Nephron progenitor cell (in vitro differentiated cells): Measurements from ENCODE around the gene RAPGEF5.
"Not testable (repeated sequence)": the region's sequence is repeated elsewhere in the genome, so short reads cannot be mapped to it uniquely, and the experiment has no call there.

Experiments
- DNase-seq: peaks from one replicate; pipeline ENCODE4 v3.0.0; 2021
- H3K27ac Mint-ChIP-seq: 2 replicates; pipeline ENCODE4 v1.8.0; 2021; ENCODE audit warnings: mild to moderate bottlenecking, moderate library complexity, mixed read lengths
- H3K27me3 Mint-ChIP-seq: 2 replicates; pipeline ENCODE4 v1.8.0; 2021; ENCODE audit warnings: mild to moderate bottlenecking, low read depth, mixed read lengths; ENCODE audit not compliant: poor library complexity
- H3K36me3 Mint-ChIP-seq: 2 replicates; pipeline ENCODE4 v1.8.0; 2021; ENCODE audit warnings: low read depth, mixed read lengths
- H3K4me1 Mint-ChIP-seq: 2 replicates; pipeline ENCODE4 v1.8.0; 2021; ENCODE audit warnings: mixed read lengths
- H3K4me3 Mint-ChIP-seq: 2 replicates; pipeline ENCODE4 v1.8.0; 2021; ENCODE audit warnings: mild to moderate bottlenecking, moderate library complexity, mixed read lengths
- H3K9me3 Mint-ChIP-seq: 2 replicates; pipeline ENCODE4 v1.8.0; 2021; ENCODE audit warnings: mild to moderate bottlenecking, moderate library complexity, mixed read lengths
- TF ChIP-seq, protein P1 (sequence below): fragments of 200-600 bp; sonication (generic); IDR thresholded peaks from 2 replicates; pipeline ENCODE4 v1.5.0; 2021; ENCODE audit warnings: antibody characterized with exemption

The RAPGEF5 gene

DNA sequence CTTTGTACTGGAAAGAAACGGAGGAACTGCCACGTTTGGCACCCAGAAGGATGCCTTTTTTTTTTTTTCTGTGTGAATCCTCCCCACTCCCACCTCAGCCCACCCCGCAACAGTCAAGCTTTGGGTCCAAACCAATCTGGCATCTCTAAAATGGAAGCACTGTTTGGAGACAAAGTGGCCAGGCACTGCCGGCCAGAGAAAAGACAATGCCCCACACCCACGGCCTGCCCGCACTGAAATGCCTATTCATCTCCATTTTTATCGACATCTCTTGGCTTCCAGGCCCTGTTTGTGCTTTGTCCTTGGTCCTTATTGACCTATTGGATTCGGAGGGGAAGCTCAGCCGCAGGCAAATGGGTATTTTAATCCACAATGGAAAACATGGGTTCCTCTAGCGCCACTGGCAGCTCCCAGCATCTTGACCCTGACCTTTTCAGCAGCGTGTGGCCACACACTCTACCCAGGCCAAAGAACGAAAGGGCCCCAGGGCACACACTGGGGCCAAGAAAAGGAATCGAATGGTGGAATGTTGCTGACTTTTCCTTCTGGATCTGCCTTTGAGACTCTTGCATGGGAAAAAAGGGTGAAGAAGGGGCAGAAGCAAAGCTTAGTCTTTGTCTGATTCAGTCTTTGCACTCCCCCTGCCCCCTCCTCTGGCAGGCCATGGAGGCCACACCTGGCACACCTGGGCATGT, 248.7 kb downstream of the RAPGEF5 start:
- H3K4me3 Mint-ChIP-seq, result no peak overlapping the region
- H3K27ac Mint-ChIP-seq, result no peak overlapping the region
- no peaks in the 10 kb centered on the region for H3K9me3 Mint-ChIP-seq
- peaks cover 23% of the 10 kb centered on the region for H3K27me3 Mint-ChIP-seq
- H3K36me3 Mint-ChIP-seq, result no peaks in the 10 kb centered on the region
- DNase-seq, result no peak
- H3K4me1 Mint-ChIP-seq, result peaks cover 12% of the 10 kb centered on the region
- TF ChIP-seq, protein P1, sequence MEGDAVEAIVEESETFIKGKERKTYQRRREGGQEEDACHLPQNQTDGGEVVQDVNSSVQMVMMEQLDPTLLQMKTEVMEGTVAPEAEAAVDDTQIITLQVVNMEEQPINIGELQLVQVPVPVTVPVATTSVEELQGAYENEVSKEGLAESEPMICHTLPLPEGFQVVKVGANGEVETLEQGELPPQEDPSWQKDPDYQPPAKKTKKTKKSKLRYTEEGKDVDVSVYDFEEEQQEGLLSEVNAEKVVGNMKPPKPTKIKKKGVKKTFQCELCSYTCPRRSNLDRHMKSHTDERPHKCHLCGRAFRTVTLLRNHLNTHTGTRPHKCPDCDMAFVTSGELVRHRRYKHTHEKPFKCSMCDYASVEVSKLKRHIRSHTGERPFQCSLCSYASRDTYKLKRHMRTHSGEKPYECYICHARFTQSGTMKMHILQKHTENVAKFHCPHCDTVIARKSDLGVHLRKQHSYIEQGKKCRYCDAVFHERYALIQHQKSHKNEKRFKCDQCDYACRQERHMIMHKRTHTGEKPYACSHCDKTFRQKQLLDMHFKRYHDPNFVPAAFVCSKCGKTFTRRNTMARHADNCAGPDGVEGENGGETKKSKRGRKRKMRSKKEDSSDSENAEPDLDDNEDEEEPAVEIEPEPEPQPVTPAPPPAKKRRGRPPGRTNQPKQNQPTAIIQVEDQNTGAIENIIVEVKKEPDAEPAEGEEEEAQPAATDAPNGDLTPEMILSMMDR, result no peak

DNA sequence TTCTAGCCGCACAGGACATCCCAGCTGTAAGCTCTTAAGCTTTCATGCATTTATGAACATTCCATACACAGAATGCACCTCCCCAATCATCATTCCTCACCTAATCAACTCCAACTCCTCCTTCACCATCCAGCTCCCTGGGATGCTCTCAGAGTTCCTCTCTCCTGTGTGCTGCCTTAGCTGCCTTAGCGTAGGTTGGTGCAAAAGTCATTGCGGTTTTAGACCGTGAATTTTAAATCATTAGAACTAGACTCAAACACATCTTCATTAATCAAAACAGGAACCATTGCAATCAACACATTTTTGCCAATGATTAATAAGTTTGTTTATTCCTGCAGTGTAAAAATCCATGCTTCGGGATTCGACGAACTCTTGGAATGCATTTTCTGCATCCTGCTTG, 251.4 kb downstream of the RAPGEF5 start:
- H3K9me3 Mint-ChIP-seq, result no peaks in the 10 kb centered on the region
- TF ChIP-seq, protein P1, result no peak
- peaks cover 23% of the 10 kb centered on the region for H3K27me3 Mint-ChIP-seq
- H3K4me3 Mint-ChIP-seq, result no peak overlapping the region
- no peaks in the 10 kb centered on the region for H3K36me3 Mint-ChIP-seq
- no peak overlapping the region for H3K27ac Mint-ChIP-seq
- DNase-seq, result no peak
- peaks cover 10% of the 10 kb centered on the region for H3K4me1 Mint-ChIP-seq

DNA sequence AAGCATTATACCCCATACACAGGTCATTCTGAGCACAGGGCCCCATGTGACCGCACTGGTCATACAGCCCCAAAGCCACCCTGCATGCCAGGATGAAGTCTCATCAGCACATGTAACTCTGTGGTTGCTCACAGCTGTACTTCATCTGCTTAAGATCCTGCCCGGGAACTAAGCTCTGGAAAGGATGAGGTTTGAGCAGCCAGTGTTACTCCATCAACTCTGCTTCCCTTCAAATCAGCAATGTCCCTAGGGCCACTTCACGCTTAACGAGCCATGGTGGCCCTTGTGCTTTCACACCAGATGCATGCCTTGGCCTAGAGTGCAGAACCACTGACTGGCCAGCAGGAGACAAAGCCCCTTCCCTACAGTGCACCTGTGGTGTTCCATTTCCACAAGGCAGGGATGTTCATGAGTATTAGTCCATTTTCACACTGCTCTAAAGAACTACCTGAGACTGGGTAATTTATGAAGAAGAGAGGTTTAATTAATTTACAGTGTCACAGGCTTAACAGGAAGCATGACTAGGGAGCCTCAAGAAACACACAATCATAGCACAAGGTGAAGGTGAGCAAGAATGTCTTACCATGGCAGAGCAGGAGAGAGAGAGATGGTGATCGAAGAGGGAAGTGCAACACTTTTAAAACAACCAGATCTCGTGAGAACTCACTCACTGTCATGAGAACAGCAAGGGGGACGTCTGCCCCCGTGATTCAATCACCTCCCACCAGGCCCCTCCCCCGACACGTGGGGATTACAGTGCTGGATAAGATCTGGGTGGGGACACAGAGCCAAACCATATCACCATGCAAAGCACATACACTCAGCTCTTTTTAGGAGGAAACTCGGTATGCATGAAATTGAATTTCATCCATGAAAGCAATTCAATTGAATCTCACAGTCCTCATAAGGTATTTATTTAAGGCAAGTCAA, 262.3 kb downstream of the RAPGEF5 start:
- no peak for DNase-seq
- peaks cover 2% of the 10 kb centered on the region for H3K27me3 Mint-ChIP-seq
- H3K27ac Mint-ChIP-seq, result no peak overlapping the region
- H3K4me3 Mint-ChIP-seq, result no peak overlapping the region
- peaks cover 19% of the 10 kb centered on the region for H3K4me1 Mint-ChIP-seq
- peaks cover 11% of the 10 kb centered on the region for H3K9me3 Mint-ChIP-seq
- TF ChIP-seq, protein P1, result peak; percentile 16
- H3K36me3 Mint-ChIP-seq, result no peaks in the 10 kb centered on the region

DNA sequence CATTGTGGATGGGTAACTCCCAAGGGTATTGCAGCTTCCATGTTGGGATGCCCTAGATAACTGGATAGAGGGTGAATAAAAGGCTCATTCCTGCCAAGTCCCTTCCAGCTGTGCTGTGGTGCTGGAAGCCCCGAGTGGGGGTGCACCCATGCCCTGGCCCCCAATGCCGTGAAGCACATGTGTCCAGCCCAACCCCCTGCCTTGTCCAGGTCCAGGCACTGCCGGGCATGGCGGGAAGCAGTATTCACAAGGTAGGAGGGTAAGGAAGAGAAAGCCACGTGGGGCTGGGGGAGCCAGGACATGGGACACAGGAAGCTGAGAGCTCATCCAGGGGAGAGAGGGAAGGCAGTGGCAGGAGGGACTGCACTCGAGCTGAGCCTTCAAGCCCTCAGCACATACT, 263.0 kb downstream of the RAPGEF5 start:
- H3K36me3 Mint-ChIP-seq, result no peaks in the 10 kb centered on the region
- TF ChIP-seq, protein P1, result no peak
- peaks cover 19% of the 10 kb centered on the region for H3K4me1 Mint-ChIP-seq
- no peak overlapping the region for H3K27ac Mint-ChIP-seq
- H3K4me3 Mint-ChIP-seq, result no peak overlapping the region
- DNase-seq, result no peak
- H3K27me3 Mint-ChIP-seq, result peaks cover 2% of the 10 kb centered on the region
- H3K9me3 Mint-ChIP-seq, result peaks cover 17% of the 10 kb centered on the region

DNA sequence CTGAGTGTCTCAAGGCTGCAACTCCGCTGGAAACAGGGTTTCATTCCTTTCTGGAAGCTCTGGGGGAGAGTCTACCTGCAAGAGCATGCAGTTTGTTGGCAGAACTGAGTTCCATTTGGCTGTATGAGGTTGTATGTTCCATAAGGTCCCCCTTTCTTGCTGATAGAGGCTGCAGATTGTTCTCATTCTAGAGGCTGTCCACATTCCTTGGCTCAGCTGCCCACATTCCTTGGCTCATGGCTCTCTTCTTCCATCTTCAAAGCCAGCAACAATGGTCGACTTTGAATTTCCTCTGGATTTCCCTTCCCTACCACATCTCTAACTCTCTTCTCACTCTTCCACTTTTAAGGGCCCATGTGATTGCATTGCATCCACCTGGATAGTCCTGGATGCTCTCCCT, 264.0 kb downstream of the RAPGEF5 start:
- H3K4me1 Mint-ChIP-seq, result peaks cover 27% of the 10 kb centered on the region
- H3K27me3 Mint-ChIP-seq, result peaks cover 2% of the 10 kb centered on the region
- DNase-seq, result no peak
- no peak overlapping the region for H3K27ac Mint-ChIP-seq
- no peaks in the 10 kb centered on the region for H3K36me3 Mint-ChIP-seq
- TF ChIP-seq, protein P1, result no peak
- H3K9me3 Mint-ChIP-seq, result peaks cover 17% of the 10 kb centered on the region
- H3K4me3 Mint-ChIP-seq, result no peak overlapping the region

DNA sequence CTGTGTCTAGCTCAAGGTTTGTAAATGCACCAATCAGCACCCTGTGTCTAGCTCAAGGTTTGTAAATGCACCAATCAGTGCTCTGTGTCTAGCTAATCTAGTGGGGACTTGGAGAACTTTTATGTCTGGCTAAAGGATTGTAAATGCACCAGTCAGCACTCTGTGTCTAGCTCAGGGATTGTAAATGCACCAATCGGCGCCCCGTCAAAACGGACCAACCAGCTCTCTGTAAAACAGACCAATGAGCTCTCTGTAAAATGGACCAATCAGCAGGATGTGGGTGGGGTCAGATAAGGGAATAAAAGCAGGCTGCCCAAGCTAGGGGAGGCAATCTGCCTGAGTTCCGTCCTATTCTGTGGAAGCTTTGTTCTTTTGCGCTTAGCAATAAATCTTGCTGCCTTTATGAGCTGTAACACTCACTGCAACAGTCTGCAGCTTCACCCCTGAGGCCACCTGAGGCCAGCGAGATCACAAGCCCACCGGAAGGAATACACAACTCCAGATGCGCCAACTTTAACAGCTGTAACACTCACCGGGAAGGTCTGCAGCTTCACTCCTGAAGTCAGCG, 265.9 kb downstream of the RAPGEF5 start:
- not testable (repeated sequence) for H3K27me3 Mint-ChIP-seq, DNase-seq, H3K36me3 Mint-ChIP-seq, H3K27ac Mint-ChIP-seq, H3K4me3 Mint-ChIP-seq
- peaks cover 27% of the 10 kb centered on the region for H3K4me1 Mint-ChIP-seq
- H3K9me3 Mint-ChIP-seq, result peaks cover 24% of the 10 kb centered on the region
